HCT116 (cell line): ENCODE measurements around the gene SARS1.

ENCODE experiments used
- CTCF ChIP-seq, 3 experiments: fragments of 200-600 bp in 1 of 3; sonication (generic) in 1 of 3; IDR thresholded peaks in 2 of 3; conservative IDR thresholded peaks in 1 of 3; 2 replicates each; pipeline ENCODE4 v1.5.1; 2012 to 2017; ENCODE audit warnings: low read depth in 2 of 3, low read length in 2 of 3, antibody characterized with exemption in 1 of 3, borderline replicate concordance in 1 of 3, control low read depth in 1 of 3, mild to moderate bottlenecking in 1 of 3, mixed read lengths in 1 of 3, mixed run types in 1 of 3, moderate library complexity in 1 of 3; ENCODE audit not compliant: insufficient read depth in 1 of 3
- EZH2phosphoT487 ChIP-seq: fragments of 200-600 bp; IDR thresholded peaks from 2 replicates; pipeline ENCODE4 v1.6.1; 2018; ENCODE audit warnings: antibody characterized with exemption, borderline replicate concordance
- POLR2A ChIP-seq: IDR thresholded peaks from 2 replicates; pipeline ENCODE4 v1.7.0; 2011; ENCODE audit warnings: borderline replicate concordance; ENCODE audit not compliant: insufficient read depth, insufficient read length; ENCODE audit errors: extremely low read depth
- POLR2AphosphoS5 ChIP-seq: IDR thresholded peaks from 2 replicates; pipeline ENCODE4 v1.6.1; 2011; ENCODE audit warnings: mild to moderate bottlenecking, low read depth, low read length, moderate library complexity
- SIN3A ChIP-seq: IDR thresholded peaks from 2 replicates; pipeline ENCODE4 v1.6.1; 2012; ENCODE audit warnings: low read depth
- ZNF274 ChIP-seq: fragments of 200-500 bp; sonication (Bioruptor generic); IDR thresholded peaks from 2 replicates; pipeline ENCODE4 v1.6.1; 2014; ENCODE audit warnings: mild to moderate bottlenecking, low read depth, low read length, inconsistent platforms

- no peak for TF ChIP-seq CTCF (IDR thresholded peaks at IDR 0.05 in 2 of 3, conservative IDR thresholded peaks at IDR 0.05 in 1 of 3; ENCODE audit: borderline replicate concordance in 1 of 3, insufficient read depth in 1 of 3, low read depth in 2 of 3, low read length in 2 of 3)
- TF ChIP-seq POLR2A: no peak
- no peak for TF ChIP-seq ZNF274
- no peak for TF ChIP-seq SIN3A
- TF ChIP-seq EZH2phosphoT487: no peak
- TF ChIP-seq POLR2AphosphoS5: no peak
Observed at GRCh38 chr1:109249654-109250401, 36.1 kb downstream of the SARS1 start.
